Heart left ventricle (tissue), 13 donors: Measurements from ENCODE around the gene RAPGEF5.

Experiments used
- POLR2A ChIP-seq, 2 donors: fragments of 450-650 bp; IDR thresholded peaks; one replicate each; pipeline ENCODE4 v1.6.1; 2017; ENCODE audit warnings: antibody characterized with exemption in 2 of 2, mild to moderate bottlenecking in 2 of 2, moderate library complexity in 2 of 2
- TF ChIP-seq, protein P1 (sequence below), 12 donors: fragments of 200-600 bp; sonication (generic) in 4 of 12; IDR thresholded peaks; one replicate each; pipeline versions ENCODE4 v1.5.0 to v1.8.0; 2018 to 2022; ENCODE audit warnings: antibody characterized with exemption in 12 of 12, mild to moderate bottlenecking in 5 of 12
- donor health status: ischemic (EF 13 %, LVEDD 7.1; RV severe dilation, severe dysfunction).
- donor health status: DM: no; HTN: yes; CAD: no.
- donor health status: DM: no; HTN: no; CAD: no.
- donor health status: ischemic (EF 25% LVEDD 6.9; RV normal size, moderate dysfunction).
- donor health status: ischemic (EF 25% LVEDD 5.7; RV mildly dilated, moderate dysfunction).
- donor health status: ischemic (EF 35%, LVEDD 5.7; RV mildly dilated, moderate dysfunction).
- donor health status: nonischemic (EF 11% LVEDD 7.7; RV severe dilation, severe dysfunction).
- donor health status: DM: yes; HTN: yes; CAD: no.
- donor health status: PGD.
- donor health status: ischemic (EF 29% LVEDD 5.4; RV normal size, mild dysfunction).
- donor health status: nonischemic (EF 23%, LVEDD 6.1; RV moderate dilation, normal function).

DNA sequence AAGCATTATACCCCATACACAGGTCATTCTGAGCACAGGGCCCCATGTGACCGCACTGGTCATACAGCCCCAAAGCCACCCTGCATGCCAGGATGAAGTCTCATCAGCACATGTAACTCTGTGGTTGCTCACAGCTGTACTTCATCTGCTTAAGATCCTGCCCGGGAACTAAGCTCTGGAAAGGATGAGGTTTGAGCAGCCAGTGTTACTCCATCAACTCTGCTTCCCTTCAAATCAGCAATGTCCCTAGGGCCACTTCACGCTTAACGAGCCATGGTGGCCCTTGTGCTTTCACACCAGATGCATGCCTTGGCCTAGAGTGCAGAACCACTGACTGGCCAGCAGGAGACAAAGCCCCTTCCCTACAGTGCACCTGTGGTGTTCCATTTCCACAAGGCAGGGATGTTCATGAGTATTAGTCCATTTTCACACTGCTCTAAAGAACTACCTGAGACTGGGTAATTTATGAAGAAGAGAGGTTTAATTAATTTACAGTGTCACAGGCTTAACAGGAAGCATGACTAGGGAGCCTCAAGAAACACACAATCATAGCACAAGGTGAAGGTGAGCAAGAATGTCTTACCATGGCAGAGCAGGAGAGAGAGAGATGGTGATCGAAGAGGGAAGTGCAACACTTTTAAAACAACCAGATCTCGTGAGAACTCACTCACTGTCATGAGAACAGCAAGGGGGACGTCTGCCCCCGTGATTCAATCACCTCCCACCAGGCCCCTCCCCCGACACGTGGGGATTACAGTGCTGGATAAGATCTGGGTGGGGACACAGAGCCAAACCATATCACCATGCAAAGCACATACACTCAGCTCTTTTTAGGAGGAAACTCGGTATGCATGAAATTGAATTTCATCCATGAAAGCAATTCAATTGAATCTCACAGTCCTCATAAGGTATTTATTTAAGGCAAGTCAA lies 262.3 kb downstream of the RAPGEF5 start:
- TF ChIP-seq, protein P1, sequence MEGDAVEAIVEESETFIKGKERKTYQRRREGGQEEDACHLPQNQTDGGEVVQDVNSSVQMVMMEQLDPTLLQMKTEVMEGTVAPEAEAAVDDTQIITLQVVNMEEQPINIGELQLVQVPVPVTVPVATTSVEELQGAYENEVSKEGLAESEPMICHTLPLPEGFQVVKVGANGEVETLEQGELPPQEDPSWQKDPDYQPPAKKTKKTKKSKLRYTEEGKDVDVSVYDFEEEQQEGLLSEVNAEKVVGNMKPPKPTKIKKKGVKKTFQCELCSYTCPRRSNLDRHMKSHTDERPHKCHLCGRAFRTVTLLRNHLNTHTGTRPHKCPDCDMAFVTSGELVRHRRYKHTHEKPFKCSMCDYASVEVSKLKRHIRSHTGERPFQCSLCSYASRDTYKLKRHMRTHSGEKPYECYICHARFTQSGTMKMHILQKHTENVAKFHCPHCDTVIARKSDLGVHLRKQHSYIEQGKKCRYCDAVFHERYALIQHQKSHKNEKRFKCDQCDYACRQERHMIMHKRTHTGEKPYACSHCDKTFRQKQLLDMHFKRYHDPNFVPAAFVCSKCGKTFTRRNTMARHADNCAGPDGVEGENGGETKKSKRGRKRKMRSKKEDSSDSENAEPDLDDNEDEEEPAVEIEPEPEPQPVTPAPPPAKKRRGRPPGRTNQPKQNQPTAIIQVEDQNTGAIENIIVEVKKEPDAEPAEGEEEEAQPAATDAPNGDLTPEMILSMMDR (IDR thresholded peaks at IDR 0.05) = peak in 1 of 12 donors; percentile 7
- TF ChIP-seq POLR2A (IDR thresholded peaks at IDR 0.05) = no peak
